Endothelial cell of umbilical vein (primary cell): ENCODE results near the gene SMARCAL1. TPM values are rescaled to one million over a fixed set of nuclear protein-coding genes. Genes with fewer than 3 reads are reported as not detected.

ENCODE experiments used
- BruUV-seq: library from RNA; stranded (reverse); fragments of 400-500 nt; replicated peaks from 2 replicates; lab custom pipeline; 2021; lab: Mats Ljungman, UMichigan
- CTCF ChIA-PET: fragments of 300-600, 350-600 bp; sonication (Branson Sonifier 250); formaldehyde crosslinking; loops from one replicate; lab custom pipeline; 2021; ENCODE audit warnings: antibody characterized with exemption, inconsistent platforms; lab: Charles Lee
- POLR2A ChIA-PET: fragments of 300-600, 350-600 bp; sonication (Branson Sonifier 250); formaldehyde crosslinking; loops from one replicate; lab custom pipeline; 2021; ENCODE audit warnings: antibody characterized with exemption, inconsistent platforms; lab: Charles Lee
- DNase-seq: peaks from one replicate; pipeline ENCODE4 v3.0.0-alpha.2; 2011; ENCODE audit warnings: low read depth, low spot score
- FAIRE-seq: peaks from 2 replicates; lab custom pipeline; 2011; peaks lifted over from hg19 to GRCh38; lab: Jason Lieb, UNC
- H2AFZ ChIP-seq: 2 replicates; pipeline ENCODE4 v1.6.0; 2012; ENCODE audit warnings: low read depth, low read length, control low read depth, inconsistent platforms
- H3K27ac ChIP-seq: 2 replicates; pipeline ENCODE4 v1.5.1; 2011; ENCODE audit warnings: low read depth, mild to moderate bottlenecking, control low read depth, low read length, moderate library complexity; ENCODE audit not compliant: insufficient read depth
- H3K27me3 ChIP-seq, 2 experiments: 2 replicates each; pipeline versions ENCODE4 v1.6.0 to v1.6.1; 2011; ENCODE audit warnings: low read length in 2 of 2, mixed read lengths in 1 of 2; ENCODE audit not compliant: control insufficient read depth in 2 of 2, insufficient read depth in 2 of 2
- H3K36me3 ChIP-seq, 2 experiments: 2 replicates in 1 of 2; 3 replicates in 1 of 2; pipeline ENCODE4 v1.5.1; 2011; ENCODE audit warnings: low read length in 2 of 2, mild to moderate bottlenecking in 1 of 2, moderate library complexity in 1 of 2; ENCODE audit not compliant: control insufficient read depth in 2 of 2, insufficient read depth in 2 of 2; ENCODE audit errors: extremely low read depth in 1 of 2
- H3K4me1 ChIP-seq: 3 replicates; pipeline ENCODE4 v1.5.1; 2011; ENCODE audit warnings: mild to moderate bottlenecking, low read length; ENCODE audit not compliant: control insufficient read depth, insufficient read depth; ENCODE audit errors: extremely low read depth
- H3K4me2 ChIP-seq: 2 replicates; pipeline ENCODE4 v1.6.1; 2011; ENCODE audit warnings: low read length, control low read depth, mixed read lengths; ENCODE audit not compliant: insufficient read depth
- H3K4me3 ChIP-seq, 3 experiments: fragments of 200-600 bp in 1 of 3; sonication (generic), shearing (Covaris generic) in 1 of 3; replicated peaks in 1 of 3; 2 replicates each; pipeline ENCODE4 v1.5.1; 2011 to 2016; ENCODE audit warnings: control low read depth in 3 of 3, low read length in 3 of 3, mild to moderate bottlenecking in 2 of 3, inconsistent platforms in 1 of 3, low read depth in 1 of 3, moderate library complexity in 1 of 3; ENCODE audit not compliant: insufficient read depth in 1 of 3
- H3K79me2 ChIP-seq: 2 replicates; pipeline ENCODE4 v1.6.0; 2012; ENCODE audit warnings: low read length, inconsistent platforms; ENCODE audit not compliant: control insufficient read depth, insufficient read depth
- H3K9ac ChIP-seq: replicated peaks from 2 replicates; pipeline ENCODE3; 2011; ENCODE audit warnings: low read length, control low read depth; ENCODE audit not compliant: insufficient read depth; ENCODE audit errors: extremely low read depth
- H3K9me1 ChIP-seq: replicated peaks from 3 replicates; pipeline ENCODE4 v1.6.0; 2011; ENCODE audit warnings: mild to moderate bottlenecking, low read length; ENCODE audit not compliant: control insufficient read depth, insufficient read depth; ENCODE audit errors: extremely low read depth
- H3K9me3 ChIP-seq: replicated peaks from 2 replicates; pipeline ENCODE4 v1.5.1; 2012; ENCODE audit warnings: low read length, inconsistent platforms; ENCODE audit not compliant: control insufficient read depth, insufficient read depth
- H4K20me1 ChIP-seq: replicated peaks from 2 replicates; pipeline ENCODE3; 2011; ENCODE audit warnings: mild to moderate bottlenecking, low read length; ENCODE audit not compliant: control insufficient read depth, insufficient read depth; ENCODE audit errors: extremely low read depth
- CTCF ChIP-seq, 2 donors: IDR thresholded peaks; 1 replicate in 1 of 2; 2 replicates in 1 of 2; pipeline ENCODE4 v1.5.1; 2011; ENCODE audit warnings: low read length in 2 of 2, mild to moderate bottlenecking in 2 of 2, moderate library complexity in 2 of 2, control low read depth in 1 of 2, inconsistent platforms in 1 of 2, low read depth in 1 of 2; ENCODE audit not compliant: insufficient read depth in 1 of 2; ENCODE audit errors: extremely low read depth in 1 of 2
- EZH2 ChIP-seq: IDR thresholded peaks from 2 replicates; pipeline ENCODE4 v1.6.1; 2012; ENCODE audit warnings: borderline replicate concordance, low read depth, mild to moderate bottlenecking, moderate library complexity, low read length, inconsistent platforms; ENCODE audit not compliant: severe bottlenecking
- FOS ChIP-seq: IDR thresholded peaks from 2 replicates; pipeline ENCODE4 v1.6.1; 2011; ENCODE audit warnings: mild to moderate bottlenecking, low read length, moderate library complexity, borderline replicate concordance; ENCODE audit not compliant: insufficient read depth
- GATA2 ChIP-seq: IDR thresholded peaks from 2 replicates; pipeline ENCODE4 v1.7.0; 2011; ENCODE audit warnings: low read depth, mild to moderate bottlenecking, moderate library complexity, mixed read lengths, low read length; ENCODE audit not compliant: insufficient read length, insufficient read depth
- JUN ChIP-seq: IDR thresholded peaks from 2 replicates; pipeline ENCODE4 v1.6.1; 2011; ENCODE audit warnings: borderline replicate concordance, low read depth; ENCODE audit not compliant: insufficient read length, insufficient read depth
- MAX ChIP-seq: IDR thresholded peaks from 2 replicates; pipeline ENCODE4 v1.6.1; 2011; ENCODE audit not compliant: insufficient read depth, insufficient read length
- MYC ChIP-seq: IDR thresholded peaks from one replicate; pipeline ENCODE4 v1.6.1; 2011; ENCODE audit warnings: mild to moderate bottlenecking, low read depth, low read length
- POLR2A ChIP-seq: IDR thresholded peaks from 2 replicates; pipeline ENCODE4 v1.6.1; 2012; ENCODE audit warnings: low read depth, mild to moderate bottlenecking, control low read depth, low read length
- POLR2AphosphoS5 ChIP-seq: IDR thresholded peaks from 2 replicates; pipeline ENCODE4 v1.6.1; 2012; ENCODE audit warnings: low read depth, mild to moderate bottlenecking, control low read depth, low read length, moderate library complexity; ENCODE audit not compliant: insufficient read depth
- dilution Hi-C: fragments of 300-500 bp; cut with MboI; formaldehyde crosslinking; loops from one replicate; pipeline ENCODE4 v1.15.0; 2019; ENCODE audit warnings: low sequenced_read_pairs; ENCODE audit not compliant: extremely low pct_ligation_motif_present
- intact Hi-C: fragments of 100-400 bp; cut with micrococcal nuclease; formaldehyde crosslinking; loops from one replicate; pipeline ENCODE4 v1.10.0; 2022
- polyA plus RNA-seq, 4 experiments: library from polyadenylated mRNA; depleted of rRNA in 3 of 4; stranded (reverse) in 3 of 4; unstranded in 1 of 4; fragments of >200 nt; gene quantifications; 2 replicates each; pipeline versions ENCODE4 v1.2.1 to v1.2.3, GENCODE V29; 2011 to 2012; ENCODE audit warnings: missing spikeins in 1 of 4
- total RNA-seq: library from RNA; stranded (reverse); gene quantifications from 2 replicates; pipeline ENCODE4 v1.2.3, GENCODE V29; 2021

The SMARCAL1 gene
- total and polyA plus RNA-seq, 2 donors (not counting 3 experiments of a cell fraction or from before 2014, with no cell fraction given): 25.4 to 30.7 TPM

- TSS peak; percentile 24 for BruUV-seq
Observed at GRCh38 chr2:216414772-216415319, 2.6 kb downstream of the SMARCAL1 start.

More at GRCh38 chr2:216414772-216415319, 2.6 kb downstream of the SMARCAL1 start:
- Histone ChIP-seq H3K4me3 (no peak overlapping the region), H3K27me3 (no peaks in the 10 kb centered on the region), H2AFZ (no peak overlapping the region), H3K4me1 (peaks cover 4% of the 10 kb centered on the region), H3K9me3 (no peaks in the 10 kb centered on the region), H3K27ac (no peak overlapping the region), H3K4me2 (no peak overlapping the region), H3K79me2 (peaks cover 2% of the 10 kb centered on the region), H4K20me1 (no peaks in the 10 kb centered on the region), H3K9ac (no peak overlapping the region), H3K9me1 (no peaks in the 10 kb centered on the region), H3K36me3 (peaks cover 2 to 8% of the 10 kb centered on the region in 2 experiments)
- no peak for FAIRE-seq
- DNase-seq: no peak
- ChIA-PET CTCF (interaction anchor here (0.9 to 1.1 kb wide), 4 partner anchors 9 to 192 kb away, joined by 3 to 4 read pairs (median 3); no protein-coding TSS in a partner anchor), POLR2A (no interaction called here)
- intact Hi-C loops (loop anchor here (5.0 kb wide), 1 partner anchor 268 kb away; no protein-coding TSS in a partner anchor), dilution Hi-C loops (no loop called here)
- no peak for TF ChIP-seq POLR2AphosphoS5
- no peak for TF ChIP-seq JUN
- TF ChIP-seq CTCF (IDR thresholded peaks at IDR 0.05; ENCODE audit: extremely low read depth in 1 of 2, insufficient read depth in 1 of 2, low read depth in 1 of 2, low read length in 2 of 2): no peak
- TF ChIP-seq MAX: no peak
- no peak for TF ChIP-seq FOS
- no peak for TF ChIP-seq GATA2
- TF ChIP-seq POLR2A: no peak
- TF ChIP-seq MYC: no peak
- TF ChIP-seq EZH2: no peak
